ENCODE measurements around the gene NASP. TPM values are rescaled to one million over a fixed set of nuclear protein-coding genes. Genes with fewer than 3 reads are reported as not detected.

NASP gene
- total and polyA plus RNA-seq, 2 experiments from 2014 or later, result 294 to 1,039 TPM

- TF ChIP-seq ZNF462 (CRISPR knock-in tag; IDR thresholded peaks at IDR 0.05), result no peak
- no peak for TF ChIP-seq POLR2AphosphoS5 (IDR thresholded peaks at IDR 0.05; ENCODE audit: low read depth)
- TF ChIP-seq CTCF (conservative IDR thresholded peaks at IDR 0.05; ENCODE audit: low read depth in 2 of 2), result no peak
- TF ChIP-seq JUNB (IDR thresholded peaks at IDR 0.05; ENCODE audit: unreplicated experiment), result no peak
- TF ChIP-seq ZNF331 (CRISPR knock-in tag; IDR thresholded peaks at IDR 0.05; ENCODE audit: low read depth), result no peak
These were observed 51.4 kb downstream of the NASP start (continued) for GRCh38 chr1:45635211-45635610.

GRCh38 chr1:45640293-45640692, 56.5 kb downstream of the NASP start:
- H3K4me3 Mint-ChIP-seq, result no peak overlapping the region
- no peak for DNase-seq (ENCODE audit: low spot score)
- TF ChIP-seq CTCF (conservative IDR thresholded peaks at IDR 0.05; ENCODE audit: low read depth in 2 of 2), result no peak
- TF ChIP-seq REST (IDR thresholded peaks at IDR 0.05; ENCODE audit: unreplicated experiment), result no peak
- no peak for TF ChIP-seq EZH2 (IDR thresholded peaks at IDR 0.05; ENCODE audit: low read depth, unreplicated experiment)
- TF ChIP-seq CREB1 (CRISPR knock-in tag; IDR thresholded peaks at IDR 0.05; ENCODE audit: low read depth), result no peak
- no peak for TF ChIP-seq ZNF114 (CRISPR knock-in tag; IDR thresholded peaks at IDR 0.05)
- no peak for TF ChIP-seq EZH2phosphoT487 (IDR thresholded peaks at IDR 0.05; ENCODE audit: unreplicated experiment)
- TF ChIP-seq POLR2AphosphoS5 (IDR thresholded peaks at IDR 0.05; ENCODE audit: low read depth), result no peak

More at GRCh38 chr1:45640293-45640692, 56.5 kb downstream of the NASP start:
- H3K4me2 ChIP-seq, result no peak overlapping the region
- H3K9me3 Mint-ChIP-seq, result no peaks in the 10 kb centered on the region; the same call in 2 of the 3 replicates
- H3F3A ChIP-seq (replicated peaks; ENCODE audit: low read depth), result 0 out of 2 replicates have a peak, but pooled peaks cover 3% of the 10 kb centered on the region
- H3K4me3 ChIP-seq, result no peak overlapping the region
- no peaks in the 10 kb centered on the region for H3K4me1 ChIP-seq (ENCODE audit: insufficient read depth)
- H3K27ac Mint-ChIP-seq, result no peak overlapping the region
- no peaks in the 10 kb centered on the region for H3K4me1 Mint-ChIP-seq
- no peaks in the 10 kb centered on the region for H3K27me3 Mint-ChIP-seq (ENCODE audit: insufficient read depth, low read depth, poor library complexity)
- H4K20me1 ChIP-seq (replicated peaks; ENCODE audit: insufficient read depth), result peaks cover 4% of the 10 kb centered on the region
- H3K9me2 ChIP-seq (ENCODE audit: insufficient read depth), result no peaks in the 10 kb centered on the region
- no peaks in the 10 kb centered on the region for H3K27me3 ChIP-seq (ENCODE audit: insufficient read depth)
- no peak for ATAC-seq
- peaks cover 3% of the 10 kb centered on the region for H3K79me2 ChIP-seq (replicated peaks; ENCODE audit: insufficient read depth)
- no peak overlapping the region for H3K27ac ChIP-seq (ENCODE audit: low read depth)
- no peak overlapping the region for H2AFZ ChIP-seq
- peaks cover 34% of the 10 kb centered on the region for H3K36me3 Mint-ChIP-seq (ENCODE audit: low read depth)
- peaks cover 63% of the 10 kb centered on the region for H3K36me3 ChIP-seq (ENCODE audit: insufficient read depth)
